ENCODE measurements around the gene ZCCHC2. TPM values are rescaled to one million over a fixed set of nuclear protein-coding genes. Genes with fewer than 3 reads are reported as not detected.

ZCCHC2 gene
- total RNA-seq, 1 donor from 2014 or later = 8.7 TPM

GRCh38 chr18:62500966-62501591 is 21.7 kb upstream of the ZCCHC2 start:
- Histone ChIP-seq H3K36me3 (ENCODE audit: control insufficient read depth, insufficient read depth, low read length) (no peaks in the 10 kb centered on the region), H3K4me3 (ENCODE audit: low read depth, low read length) (no peak overlapping the region), H3K27me3 (ENCODE audit: control insufficient read depth, insufficient read depth, low read length) (no peaks in the 10 kb centered on the region)
- no peak for FAIRE-seq
- TF ChIP-seq CTCF (IDR thresholded peaks at IDR 0.05; ENCODE audit: insufficient read depth, low read length, severe bottlenecking) = no peak
- DNase-seq (ENCODE audit: low read depth) = no peak

- DNase-seq (ENCODE audit: low read depth) = peak; percentile 29
- H3K27me3 ChIP-seq (ENCODE audit: control insufficient read depth, insufficient read depth, low read length) = no peaks in the 10 kb centered on the region
- no peaks in the 10 kb centered on the region for H3K36me3 ChIP-seq (ENCODE audit: control insufficient read depth, insufficient read depth, low read length)
- FAIRE-seq = no peak
- no peak for TF ChIP-seq CTCF (IDR thresholded peaks at IDR 0.05; ENCODE audit: insufficient read depth, low read length, severe bottlenecking)
- peak overlapping the region; percentile 26 for H3K4me3 ChIP-seq (ENCODE audit: low read depth, low read length)
Measured at GRCh38 chr18:62505669-62506494, 16.9 kb upstream of the ZCCHC2 start.

GRCh38 chr18:62506495-62507143 is 16.2 kb upstream of the ZCCHC2 start:
- FAIRE-seq = no peak
- Histone ChIP-seq H3K4me3 (ENCODE audit: low read depth, low read length) (peak overlapping the region; percentile 26), H3K36me3 (ENCODE audit: control insufficient read depth, insufficient read depth, low read length) (no peaks in the 10 kb centered on the region), H3K27me3 (ENCODE audit: control insufficient read depth, insufficient read depth, low read length) (no peaks in the 10 kb centered on the region)
- no peak for TF ChIP-seq CTCF (IDR thresholded peaks at IDR 0.05; ENCODE audit: insufficient read depth, low read length, severe bottlenecking)
- DNase-seq (ENCODE audit: low read depth) = no peak

GRCh38 chr18:62509779-62510178 is 13.0 kb upstream of the ZCCHC2 start:
- Histone ChIP-seq H3K27me3 (ENCODE audit: control insufficient read depth, insufficient read depth, low read length) (no peaks in the 10 kb centered on the region), H3K4me3 (ENCODE audit: low read depth, low read length) (no peak overlapping the region), H3K36me3 (ENCODE audit: control insufficient read depth, insufficient read depth, low read length) (no peaks in the 10 kb centered on the region)
- DNase-seq (ENCODE audit: low read depth) = no peak
- no peak for FAIRE-seq
- TF ChIP-seq CTCF (IDR thresholded peaks at IDR 0.05; ENCODE audit: insufficient read depth, low read length, severe bottlenecking) = no peak

- Histone ChIP-seq H3K27me3 (ENCODE audit: control insufficient read depth, insufficient read depth, low read length) (no peaks in the 10 kb centered on the region), H3K4me3 (ENCODE audit: low read depth, low read length) (no peak overlapping the region), H3K36me3 (ENCODE audit: control insufficient read depth, insufficient read depth, low read length) (no peaks in the 10 kb centered on the region)
- no peak for TF ChIP-seq CTCF (IDR thresholded peaks at IDR 0.05; ENCODE audit: insufficient read depth, low read length, severe bottlenecking)
- DNase-seq (ENCODE audit: low read depth) (no peak), FAIRE-seq (no peak)
Measured at GRCh38 chr18:62510789-62511188, 12.0 kb upstream of the ZCCHC2 start.
